OCI-LY1 (cell line): ENCODE data around the gene KCNIP4.

ENCODE experiments used
- CTCF ChIP-seq: fragments of 200-600 bp; sonication (generic), shearing (Covaris generic); IDR thresholded peaks from 2 replicates; pipeline ENCODE4 v1.5.1; 2017; ENCODE audit warnings: mild to moderate bottlenecking, antibody characterized with exemption, low read length, moderate library complexity, mixed read lengths
- EZH2 ChIP-seq: fragments of 200-600 bp; sonication (generic), shearing (Covaris generic); IDR thresholded peaks from 2 replicates; pipeline ENCODE4 v1.8.0; 2017; ENCODE audit warnings: borderline replicate concordance, mixed run types, mild to moderate bottlenecking, antibody characterized with exemption, low read length, moderate library complexity, mixed read lengths

- TF ChIP-seq CTCF: no peak
- no peak for TF ChIP-seq EZH2
These were observed 37.7 kb upstream of the KCNIP4 start for GRCh38 chr4:21986307-21986706.
